HG03045 (cell line): ENCODE data around the gene MAST1.
"Not testable (repeated sequence)": the region's sequence is repeated elsewhere in the genome, so short reads cannot be mapped to it uniquely, and the experiment has no call there.

Experiments
- ATAC-seq: cut with Tn5 transposase; IDR thresholded peaks from one replicate; pipeline ENCODE4 v1.9.1; 2021; ENCODE audit warnings: mild to moderate bottlenecking, moderate library complexity; ENCODE audit not compliant: unreplicated experiment

Gene MAST1

GRCh38 chr19:12838182-12838885 lies at the start of gene MAST1:
Gene MAST1 (plus strand): TSS chr19:12838515. CDS start chr19:12838573, 58 bp downstream.
- no peak for ATAC-seq

GRCh38 chr19:12788682-12789097 lies 49.6 kb upstream of the MAST1 start:
- no peak for ATAC-seq

- no peak for ATAC-seq
Measured at GRCh38 chr19:12789098-12789903, 49.0 kb upstream of the MAST1 start.

DNA sequence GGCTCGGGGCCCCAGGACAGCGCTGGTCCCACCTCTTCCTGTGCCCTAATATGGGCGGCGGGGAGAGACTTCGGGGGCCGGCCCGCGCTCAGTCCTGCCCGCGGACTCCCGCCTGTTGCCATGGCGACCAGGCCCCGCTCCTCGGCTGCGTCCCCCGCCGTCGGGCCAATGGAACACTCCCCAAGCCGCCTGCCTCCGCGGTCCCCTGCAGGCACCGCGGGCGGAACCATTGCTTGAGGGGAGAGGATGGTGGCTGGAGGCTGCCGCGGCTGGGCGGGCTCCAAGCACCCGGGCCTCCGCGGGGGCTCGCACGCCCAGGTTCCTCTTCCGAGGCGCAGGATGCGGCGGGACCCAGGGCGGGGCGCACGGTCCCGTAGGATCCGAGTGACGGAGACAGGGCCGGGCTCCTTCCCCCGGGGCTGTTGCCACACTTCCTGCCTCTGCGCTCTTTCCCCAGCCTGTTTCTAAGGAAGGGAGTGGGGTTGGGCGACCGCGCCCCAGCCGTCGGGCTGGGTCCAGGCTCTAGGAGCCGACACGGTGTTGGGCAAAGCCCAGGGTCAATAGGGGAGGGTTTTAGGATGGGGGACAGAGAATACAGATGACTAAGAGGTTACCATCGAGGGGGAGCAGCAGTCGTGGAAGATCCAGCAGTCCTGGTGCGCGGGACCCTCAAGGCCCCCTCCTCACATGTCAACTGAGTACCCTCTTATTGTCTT lies 48.3 kb upstream of the MAST1 start:
- ATAC-seq: peak; percentile 36

- no peak for ATAC-seq
Measured at GRCh38 chr19:12790628-12791344, 47.5 kb upstream of the MAST1 start.

DNA sequence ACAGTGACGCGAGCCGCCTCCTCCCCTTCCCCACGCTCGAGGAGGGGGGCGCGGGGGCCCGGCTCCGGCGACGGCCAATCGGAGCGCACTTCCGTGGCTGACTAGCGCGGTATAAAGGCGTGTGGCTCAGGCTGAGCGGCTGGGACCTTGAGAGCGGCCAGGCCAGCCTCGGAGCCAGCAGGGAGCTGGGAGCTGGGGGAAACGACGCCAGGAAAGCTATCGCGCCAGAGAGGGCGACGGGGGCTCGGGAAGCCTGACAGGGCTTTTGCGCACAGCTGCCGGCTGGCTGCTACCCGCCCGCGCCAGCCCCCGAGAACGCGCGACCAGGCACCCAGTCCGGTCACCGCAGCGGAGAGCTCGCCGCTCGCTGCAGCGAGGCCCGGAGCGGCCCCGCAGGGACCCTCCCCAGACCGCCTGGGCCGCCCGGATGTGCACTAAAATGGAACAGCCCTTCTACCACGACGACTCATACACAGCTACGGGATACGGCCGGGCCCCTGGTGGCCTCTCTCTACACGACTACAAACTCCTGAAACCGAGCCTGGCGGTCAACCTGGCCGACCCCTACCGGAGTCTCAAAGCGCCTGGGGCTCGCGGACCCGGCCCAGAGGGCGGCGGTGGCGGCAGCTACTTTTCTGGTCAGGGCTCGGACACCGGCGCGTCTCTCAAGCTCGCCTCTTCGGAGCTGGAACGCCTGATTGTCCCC lies 46.8 kb upstream of the MAST1 start, which contains the start of gene JUNB:
Gene JUNB, plus strand, starts transcription at position 142 of the 706 bp plus-strand sequence. Its CDS starts 286 bp downstream, at position 428.
- ATAC-seq: peak; percentile 25

DNA sequence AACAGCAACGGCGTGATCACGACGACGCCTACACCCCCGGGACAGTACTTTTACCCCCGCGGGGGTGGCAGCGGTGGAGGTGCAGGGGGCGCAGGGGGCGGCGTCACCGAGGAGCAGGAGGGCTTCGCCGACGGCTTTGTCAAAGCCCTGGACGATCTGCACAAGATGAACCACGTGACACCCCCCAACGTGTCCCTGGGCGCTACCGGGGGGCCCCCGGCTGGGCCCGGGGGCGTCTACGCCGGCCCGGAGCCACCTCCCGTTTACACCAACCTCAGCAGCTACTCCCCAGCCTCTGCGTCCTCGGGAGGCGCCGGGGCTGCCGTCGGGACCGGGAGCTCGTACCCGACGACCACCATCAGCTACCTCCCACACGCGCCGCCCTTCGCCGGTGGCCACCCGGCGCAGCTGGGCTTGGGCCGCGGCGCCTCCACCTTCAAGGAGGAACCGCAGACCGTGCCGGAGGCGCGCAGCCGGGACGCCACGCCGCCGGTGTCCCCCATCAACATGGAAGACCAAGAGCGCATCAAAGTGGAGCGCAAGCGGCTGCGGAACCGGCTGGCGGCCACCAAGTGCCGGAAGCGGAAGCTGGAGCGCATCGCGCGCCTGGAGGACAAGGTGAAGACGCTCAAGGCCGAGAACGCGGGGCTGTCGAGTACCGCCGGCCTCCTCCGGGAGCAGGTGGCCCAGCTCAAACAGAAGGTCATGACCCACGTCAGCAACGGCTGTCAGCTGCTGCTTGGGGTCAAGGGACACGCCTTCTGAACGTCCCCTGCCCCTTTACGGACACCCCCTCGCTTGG lies 46.1 kb upstream of the MAST1 start:
- no peak for ATAC-seq

GRCh38 chr19:12792853-12793289 lies 45.4 kb upstream of the MAST1 start:
- ATAC-seq: no peak

DNA sequence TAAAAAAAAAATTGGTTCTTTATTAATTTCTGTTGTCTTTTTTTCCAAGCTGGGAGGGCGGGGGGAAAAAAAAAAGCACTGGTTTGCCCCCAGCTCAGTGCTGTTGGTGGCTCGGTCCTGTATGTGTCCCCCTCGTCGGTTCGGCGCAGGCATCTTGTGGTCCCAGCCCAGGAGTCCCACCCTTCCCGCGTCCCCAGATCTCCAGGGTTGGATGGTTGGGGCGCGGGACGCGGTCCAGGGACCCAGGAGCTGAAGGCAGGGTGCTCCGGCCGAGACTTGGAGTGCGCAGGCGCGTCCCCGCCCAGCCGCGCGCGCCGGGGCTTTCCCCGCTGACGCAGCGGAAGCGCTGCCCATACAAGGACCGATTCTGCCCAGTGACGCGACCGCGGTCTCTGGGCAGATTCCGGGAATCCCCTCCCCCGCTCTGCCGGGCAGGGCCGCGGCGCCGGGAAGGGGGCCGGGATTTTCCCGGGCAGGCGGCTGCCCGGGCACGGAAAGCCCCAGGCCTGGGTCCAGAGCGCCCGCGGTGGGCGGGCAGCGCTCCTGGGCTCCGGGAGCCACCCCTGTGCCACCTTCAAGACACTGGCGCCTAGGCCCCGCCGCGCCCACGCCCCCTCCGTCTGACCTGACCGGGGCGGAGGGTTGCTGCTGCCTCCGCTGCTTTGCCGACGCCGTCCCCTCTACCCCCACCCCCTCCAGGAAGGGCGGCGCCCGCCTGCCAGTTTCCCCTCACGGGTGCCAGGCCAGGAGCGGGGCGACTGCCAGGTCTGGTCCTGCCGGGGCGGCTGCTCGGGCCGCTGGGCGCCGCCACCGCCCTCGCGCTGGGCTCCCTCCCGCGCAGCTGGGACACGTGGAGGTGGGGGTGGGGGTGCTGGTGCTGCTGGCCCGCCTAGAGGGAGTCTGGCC lies 44.8 kb upstream of the MAST1 start:
- ATAC-seq: peak; percentile 36

- ATAC-seq: no peak
Measured at GRCh38 chr19:12794196-12794941, 43.9 kb upstream of the MAST1 start.

GRCh38 chr19:12794971-12795381 lies 43.3 kb upstream of the MAST1 start:
- ATAC-seq: no peak

- ATAC-seq: no peak
Measured at GRCh38 chr19:12796146-12797071, 41.9 kb upstream of the MAST1 start.

GRCh38 chr19:12797141-12797587 lies 41.2 kb upstream of the MAST1 start:
- ATAC-seq: no peak

DNA sequence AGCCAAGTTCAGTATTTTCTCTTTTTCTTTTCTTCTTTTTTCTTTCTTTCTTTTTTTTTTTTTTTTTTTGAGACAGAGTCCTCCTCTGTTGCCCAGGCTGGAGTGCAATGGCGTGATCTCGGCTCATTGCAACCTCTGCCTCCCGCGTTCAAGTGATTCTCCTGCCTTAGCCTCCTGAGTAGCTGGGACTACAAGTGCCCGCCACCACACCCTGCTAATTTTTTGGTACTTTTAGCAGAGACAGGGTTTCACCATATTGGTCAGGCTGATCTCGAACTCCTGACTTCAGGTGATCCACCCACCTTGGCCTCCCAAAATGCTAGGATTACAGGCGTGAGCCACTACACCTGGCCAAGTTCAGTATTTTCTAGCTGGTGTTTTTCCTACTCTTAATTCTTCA lies 40.7 kb upstream of the MAST1 start:
- not testable (repeated sequence) for ATAC-seq

GRCh38 chr19:12799742-12800465 lies 38.4 kb upstream of the MAST1 start:
- ATAC-seq: no peak

GRCh38 chr19:12800466-12800770 lies 37.9 kb upstream of the MAST1 start:
- no peak for ATAC-seq
